ENCODE data around the gene TBC1D2B.

The TBC1D2B gene

DNA sequence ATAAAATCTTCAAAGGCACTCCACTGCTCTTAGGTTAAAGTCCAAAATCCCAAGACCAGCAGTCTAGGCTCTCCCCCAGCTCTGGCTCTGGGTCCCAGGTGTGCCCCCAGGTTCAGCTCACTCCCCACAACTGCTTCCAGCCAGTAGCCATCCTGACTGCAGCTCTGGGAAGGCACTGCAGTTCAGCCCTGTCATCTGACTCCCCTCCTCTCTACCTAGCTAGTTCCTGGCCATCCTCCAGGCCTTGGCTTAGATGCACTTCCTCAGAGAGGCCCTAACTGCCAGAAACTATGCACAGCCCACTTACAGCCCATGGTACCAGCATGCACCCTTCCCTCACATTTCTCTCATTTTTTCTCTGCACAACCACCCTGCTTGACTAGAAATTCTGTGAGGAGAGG is 25.5 kb downstream of the TBC1D2B start:
- no peak for DNase-seq

GRCh38 chr15:78051596-78051995 is 25.9 kb downstream of the TBC1D2B start:
- DNase-seq = no peak

DNA sequence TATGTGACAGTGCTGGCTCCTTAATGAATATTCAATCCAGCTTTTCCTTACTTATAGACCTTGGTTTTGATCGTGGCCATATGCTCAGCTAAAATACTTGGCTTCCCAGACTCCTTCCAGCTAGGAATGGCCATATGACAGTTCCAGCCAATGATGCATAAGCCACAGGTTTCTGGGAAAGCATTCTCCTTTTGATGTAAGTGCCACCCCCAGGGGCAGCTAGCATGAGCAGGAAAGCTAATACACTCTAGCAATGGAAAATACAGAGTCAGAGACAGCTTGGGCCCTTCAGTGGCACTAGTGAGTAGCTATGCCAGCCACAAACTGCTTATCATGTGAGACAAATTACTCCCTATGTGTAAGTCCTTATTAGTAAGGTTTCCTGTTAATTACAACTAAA is 26.7 kb downstream of the TBC1D2B start:
- DNase-seq = peak; percentile 78

DNA sequence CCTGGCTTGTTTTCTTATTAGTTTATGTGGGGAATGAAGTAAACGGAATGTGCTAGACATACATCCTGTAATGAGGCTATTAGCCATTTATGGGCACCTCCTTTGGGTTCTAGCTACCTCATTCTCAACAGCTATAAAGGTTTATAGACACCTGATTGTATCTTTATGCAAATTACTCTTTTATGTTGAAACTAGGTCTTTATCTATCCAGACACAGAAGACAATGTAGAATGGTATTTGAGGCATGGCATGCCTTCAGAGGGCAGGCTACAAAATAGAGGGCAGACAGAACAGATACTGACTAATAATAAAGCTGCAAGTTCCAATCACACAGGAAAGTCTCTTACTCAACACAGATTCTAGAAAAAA is 27.1 kb downstream of the TBC1D2B start:
- no peak for DNase-seq

DNA sequence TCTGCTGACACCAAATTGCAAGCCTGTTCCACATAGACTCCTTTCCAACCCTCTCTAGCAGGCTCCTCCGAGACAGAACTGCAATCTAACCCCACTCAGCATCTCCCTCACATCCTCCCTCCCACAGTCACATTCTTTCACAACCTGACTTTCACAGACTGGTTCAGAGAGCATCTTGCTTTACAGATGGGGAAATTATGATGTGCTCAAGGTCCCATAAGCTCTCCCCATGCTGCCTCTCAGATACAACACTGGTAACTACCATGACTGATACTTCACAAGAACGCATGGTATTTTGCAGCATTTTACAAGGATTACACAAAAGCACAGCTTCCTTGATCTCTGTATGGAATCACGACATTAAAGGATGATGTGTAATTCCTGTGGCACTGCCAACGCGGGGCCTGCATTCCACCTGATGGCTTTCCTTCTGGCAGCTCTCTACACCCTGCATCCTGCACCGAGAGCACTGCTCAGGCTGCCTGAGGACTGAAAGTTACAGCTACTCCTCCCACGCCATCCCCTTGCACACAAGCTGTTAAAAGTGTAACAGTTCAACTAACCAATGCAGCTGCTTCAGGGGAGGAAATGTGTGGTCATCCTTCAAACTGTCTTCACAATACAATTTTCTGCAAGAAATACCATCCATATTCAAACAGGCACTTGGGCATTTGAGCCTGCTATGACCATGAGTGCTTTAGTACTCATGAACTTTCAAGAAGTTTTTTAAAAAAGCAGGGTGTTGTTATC is 27.6 kb downstream of the TBC1D2B start:
- DNase-seq = peak; percentile 84

- no peak for DNase-seq
These were observed 28.9 kb downstream of the TBC1D2B start for GRCh38 chr15:78048628-78048920.

GRCh38 chr15:78047761-78048627 is 29.5 kb downstream of the TBC1D2B start:
- peak; percentile 70 for DNase-seq

DNA sequence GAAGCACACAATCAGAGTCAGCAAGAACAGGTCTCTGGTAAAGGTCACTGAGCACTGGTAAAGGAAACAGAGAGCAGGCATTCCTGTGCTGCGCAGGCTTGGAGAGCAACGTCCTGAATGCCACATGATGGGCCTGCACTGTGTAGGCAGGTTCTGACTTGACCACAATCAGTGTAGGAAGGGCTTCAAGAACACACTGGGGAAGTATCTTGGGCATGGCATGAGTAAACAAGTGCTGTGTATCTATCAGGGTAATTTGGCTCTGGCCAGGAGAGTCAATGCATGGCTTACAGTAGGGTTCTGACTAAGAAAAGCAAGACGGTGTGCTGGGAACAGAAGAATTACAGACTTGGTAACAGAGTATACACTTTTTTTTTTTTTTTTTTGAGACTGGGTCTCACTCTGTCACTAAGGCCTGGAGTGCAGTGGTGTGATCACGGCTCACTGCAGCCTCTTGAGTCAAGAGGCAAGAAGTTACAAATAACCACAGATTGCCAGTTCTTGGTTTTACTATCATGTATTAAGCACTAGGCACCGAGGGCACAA is 30.6 kb downstream of the TBC1D2B start:
- peak; percentile 74 for DNase-seq

GRCh38 chr15:78045189-78045588 is 32.3 kb downstream of the TBC1D2B start:
- no peak for DNase-seq

- DNase-seq = peak; percentile 64
These were observed 32.9 kb downstream of the TBC1D2B start for GRCh38 chr15:78044407-78045155.

DNA sequence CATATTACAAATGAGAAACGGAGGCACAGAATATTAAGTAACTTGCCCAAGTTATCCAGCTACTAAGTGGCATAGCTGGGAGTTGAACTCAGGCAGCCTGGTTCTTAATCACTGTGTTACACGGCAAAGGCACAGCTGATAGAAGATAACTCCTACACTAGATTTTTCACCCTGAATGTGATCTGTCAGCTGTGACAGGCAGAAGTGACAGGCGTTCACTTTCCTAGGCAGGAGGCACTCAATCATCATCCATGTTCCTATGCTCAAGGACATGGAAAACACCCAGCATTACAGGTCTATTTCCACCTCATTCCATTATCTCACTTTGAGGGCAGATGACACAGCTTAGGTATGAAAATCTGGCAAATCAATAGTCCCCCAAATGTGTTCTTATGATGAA is 35.6 kb downstream of the TBC1D2B start:
- DNase-seq = peak; percentile 33

DNA sequence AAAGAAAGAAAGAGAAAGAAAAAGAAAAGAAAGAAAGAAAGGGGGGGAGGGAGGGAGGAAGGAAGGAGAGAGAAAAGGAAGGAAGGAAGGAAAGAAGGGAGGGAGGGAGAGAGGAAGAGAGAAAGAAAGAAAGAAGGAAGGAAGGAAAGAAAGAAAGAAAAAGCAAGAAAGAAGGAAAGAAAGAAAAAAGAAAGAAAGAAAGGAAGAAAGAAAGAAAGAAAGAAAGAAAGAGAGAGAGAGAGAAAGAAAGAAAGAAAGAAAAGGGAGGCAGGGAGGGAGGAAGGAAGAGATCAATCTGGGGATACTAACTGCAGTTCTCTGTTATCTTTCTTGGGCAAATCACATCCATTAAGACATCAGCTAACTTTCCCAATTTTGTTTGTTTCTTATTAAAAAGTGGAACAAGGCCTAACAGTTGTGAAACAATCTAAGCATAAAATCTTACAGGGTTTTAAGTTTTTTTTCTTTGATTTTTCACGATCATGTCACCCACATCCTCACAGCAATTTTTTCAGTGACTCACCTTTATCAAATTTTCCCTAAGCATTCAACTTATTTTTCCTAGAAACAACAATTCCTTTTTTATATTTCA is 36.8 kb downstream of the TBC1D2B start:
- no peak for DNase-seq

DNA sequence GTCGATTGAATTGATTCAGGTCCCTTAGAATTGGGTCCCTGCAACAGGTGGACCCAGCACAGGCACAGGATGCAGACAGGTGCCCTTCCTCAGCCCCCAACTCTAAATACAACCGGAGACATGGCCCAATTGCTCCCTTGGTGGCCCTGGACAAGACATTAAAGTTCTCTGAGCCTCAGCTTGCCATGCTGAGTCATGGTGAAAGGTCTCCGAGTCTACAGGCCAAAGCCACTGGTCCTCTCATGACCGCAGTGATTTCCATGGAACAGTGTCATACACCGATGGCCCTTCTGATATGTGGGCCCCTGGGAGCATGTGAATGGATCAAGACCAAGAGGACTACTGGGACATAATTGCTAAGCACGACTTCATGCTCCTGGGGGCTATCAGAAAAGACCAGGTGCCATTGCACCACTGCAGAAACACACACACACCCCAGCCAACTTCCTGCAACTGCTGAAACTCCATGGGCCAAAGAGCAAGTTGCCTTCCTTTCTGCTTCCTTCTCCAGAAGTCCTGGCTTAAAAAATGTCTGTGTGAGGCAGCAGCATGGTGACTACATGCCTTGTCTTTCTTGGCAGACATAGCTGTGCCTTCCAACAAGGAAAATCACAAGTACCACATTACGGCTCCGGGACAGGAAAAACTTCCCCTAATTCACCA is 38.8 kb downstream of the TBC1D2B start:
- peak; percentile 44 for DNase-seq

DNA sequence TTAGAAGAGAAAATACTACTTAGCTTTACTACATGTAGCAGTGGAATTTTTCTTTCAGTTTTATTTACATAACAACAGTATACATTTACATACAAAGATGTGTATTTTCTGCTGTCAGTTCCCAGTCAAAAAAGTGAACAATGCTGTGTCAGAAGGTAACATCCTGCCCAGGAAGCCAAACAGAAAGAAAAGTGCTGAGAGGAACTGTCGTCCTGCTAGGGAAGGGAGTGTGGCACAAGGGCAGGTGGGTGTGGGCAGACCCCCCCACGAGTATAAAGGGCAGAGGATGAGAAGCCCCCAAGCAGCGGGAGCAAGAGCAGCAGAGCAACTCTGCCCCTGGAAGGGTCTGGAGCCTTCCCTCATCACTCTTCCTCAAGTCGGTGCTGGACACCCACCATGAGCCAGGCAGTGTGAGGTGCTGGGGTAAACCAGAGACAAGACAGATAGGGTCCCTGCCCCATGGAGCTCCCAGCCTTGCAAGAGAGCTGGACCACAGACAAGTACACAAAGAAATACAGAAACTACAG is 39.7 kb downstream of the TBC1D2B start:
- peak; percentile 63 for DNase-seq

GRCh38 chr15:78037328-78037727 is 40.2 kb downstream of the TBC1D2B start:
- DNase-seq = peak; percentile 58

GRCh38 chr15:78035861-78036476 is 41.5 kb downstream of the TBC1D2B start:
- no peak for DNase-seq

DNA sequence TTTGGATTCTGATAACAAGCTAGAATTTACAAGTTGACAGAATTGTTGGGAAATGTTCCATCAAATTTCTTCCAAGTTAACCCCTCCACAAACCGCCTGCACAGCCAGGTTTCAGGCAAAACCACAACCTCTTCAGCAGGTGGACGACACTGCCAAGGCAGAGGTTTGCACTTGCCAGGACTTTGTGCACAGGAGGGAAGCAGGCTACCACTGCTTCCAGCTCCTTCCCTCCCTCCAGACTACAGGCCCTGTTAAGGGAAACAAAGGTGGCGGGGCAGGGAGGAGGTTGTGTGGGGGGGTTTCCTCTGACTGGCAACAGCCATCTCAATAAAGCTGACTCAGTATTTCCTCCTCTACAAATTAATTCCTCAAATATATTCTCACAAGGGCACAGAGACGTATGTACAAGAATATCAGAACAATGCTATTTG is 42.2 kb downstream of the TBC1D2B start:
- DNase-seq = peak; percentile 84

DNA sequence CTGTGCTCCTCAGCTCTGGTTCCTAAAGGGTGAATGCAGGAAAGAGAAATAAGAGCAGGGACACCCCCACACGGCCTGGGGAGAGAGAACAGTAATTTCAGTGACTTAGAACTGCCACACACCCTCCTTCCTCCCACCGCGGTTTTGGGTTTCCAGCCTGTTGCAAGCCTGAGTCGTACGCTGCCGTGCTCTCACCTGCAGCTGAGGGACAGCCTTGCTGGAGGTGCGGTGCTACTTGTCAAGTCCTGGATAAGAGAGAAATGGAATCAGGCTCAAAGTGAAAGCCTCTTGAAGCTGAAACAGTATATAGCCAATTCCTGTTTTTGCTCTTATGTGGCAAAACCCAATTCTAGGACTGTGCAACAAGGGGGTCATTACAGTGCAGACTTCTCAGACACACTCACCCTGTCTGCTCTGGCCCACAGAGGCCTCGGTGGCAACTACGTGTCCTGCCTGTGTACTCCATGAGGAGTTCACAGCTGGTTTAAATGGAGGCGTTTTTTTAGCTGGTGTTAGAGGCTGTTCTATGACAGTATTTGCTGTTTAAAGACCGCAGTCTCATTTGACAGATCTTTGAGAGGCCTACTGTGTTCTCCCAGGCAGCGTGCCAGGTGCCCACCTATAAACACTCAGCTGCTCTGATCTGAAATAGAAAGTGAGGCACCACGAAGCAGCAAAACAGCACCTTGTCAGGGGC is 42.9 kb downstream of the TBC1D2B start:
- peak; percentile 92 for DNase-seq

DNA sequence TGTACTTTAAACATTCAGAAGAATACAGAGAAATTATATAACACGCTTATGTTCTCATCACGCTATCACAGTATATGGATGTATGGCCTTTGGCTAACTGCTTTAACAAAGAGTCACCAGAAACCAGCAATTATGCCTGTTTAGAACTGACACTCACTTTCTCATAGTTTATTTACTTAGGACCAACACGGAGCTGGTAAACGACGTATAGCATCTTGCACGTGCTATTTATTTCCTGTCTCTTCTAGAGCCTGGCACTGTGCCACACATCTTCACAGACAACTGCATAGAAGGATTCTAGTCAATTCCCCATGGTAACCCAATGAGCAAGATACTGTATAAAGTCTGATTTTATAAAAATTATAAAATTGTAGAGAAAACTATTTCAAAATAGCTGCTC is 43.6 kb downstream of the TBC1D2B start:
- peak; percentile 80 for DNase-seq

DNA sequence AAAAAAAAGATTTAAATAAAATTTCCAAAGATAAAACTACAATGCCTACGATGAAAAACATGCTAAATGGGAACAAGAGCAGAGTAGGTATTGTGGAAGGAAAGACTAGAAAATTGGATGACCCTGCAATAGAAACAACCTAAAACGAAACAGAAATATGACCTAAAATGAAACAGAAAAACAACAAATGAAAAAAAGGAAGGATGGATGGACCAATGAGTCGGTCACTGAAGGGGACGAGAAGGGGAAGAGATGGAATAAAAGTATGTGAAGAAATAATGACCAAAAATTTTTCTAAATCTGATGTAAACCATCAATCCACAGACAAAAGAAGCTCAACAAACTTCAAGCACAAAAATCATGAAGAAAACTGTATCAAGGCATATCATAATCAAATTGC is 44.8 kb downstream of the TBC1D2B start:
- DNase-seq = no peak

- no peak for DNase-seq
These were observed 52.6 kb downstream of the TBC1D2B start for GRCh38 chr15:78024883-78025282.

All from activated effector memory CD4-positive, alpha-beta T cell treated with anti-CD3 and anti-CD28 coated beads, Interleukin-2, amount 50 U/mL, for 16 hours (primary cell).